ENCODE measurements around the gene MUC4. TPM values are rescaled to one million over a fixed set of nuclear protein-coding genes. Genes with fewer than 3 reads are reported as not detected.

Gene MUC4
- total and polyA plus RNA-seq, 12 donors = 0.03 to 0.17 (median 0.09) TPM; not detected in 6

DNA sequence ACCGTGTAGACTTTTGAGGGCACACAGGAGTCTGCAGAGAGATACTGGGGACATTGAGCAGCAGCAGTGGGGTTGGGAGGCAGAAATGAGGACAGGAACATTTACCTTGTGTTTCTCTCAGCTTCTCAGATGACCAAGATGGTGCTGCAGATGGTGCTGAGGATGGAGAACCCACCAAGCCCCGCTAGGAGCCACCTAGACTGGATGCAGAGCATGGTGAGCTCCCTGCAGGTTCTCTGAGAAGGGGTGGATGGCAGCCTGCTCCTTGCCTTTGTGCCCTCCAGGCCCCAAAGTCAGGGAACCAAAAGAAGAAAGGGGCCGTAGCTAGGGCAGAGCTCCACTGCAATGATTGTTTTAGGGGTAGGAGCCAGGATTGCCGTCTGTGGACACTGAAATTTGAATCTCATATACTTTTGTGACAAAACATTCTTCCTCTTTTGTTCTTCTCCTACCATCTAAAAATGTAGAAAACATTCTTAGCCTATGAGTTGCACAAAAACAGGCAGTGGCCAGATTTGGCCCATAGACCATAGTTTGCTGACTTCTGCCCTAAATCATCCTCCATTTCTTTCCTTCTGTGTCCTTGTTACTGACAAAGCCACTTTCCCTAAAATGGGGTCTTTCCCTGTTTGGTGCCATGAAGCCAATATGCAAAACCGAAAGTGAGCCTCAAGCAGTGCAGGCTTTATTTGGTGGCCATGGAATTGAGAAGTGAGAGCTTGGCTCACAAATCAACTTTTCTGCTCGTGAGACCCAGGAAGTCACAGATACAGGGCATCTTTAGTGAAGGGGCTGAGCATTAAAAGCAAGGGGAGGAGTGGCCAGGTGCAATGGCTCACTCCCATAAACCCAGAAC is 102.9 kb downstream of the MUC4 start:
- H3K4me1 ChIP-seq (replicated peaks in 1 of 2) = no peaks in the 10 kb centered on the region
- H3K27ac ChIP-seq = no peak overlapping the region
- WGBS, 4 donors = 77 to 96% (median 93%) methylated on average over 5 to 6 of the region's 6 CpGs
- peak in 1 of 7 donors; percentile 5 for DNase-seq
- peaks cover 0 to 16% of the 10 kb centered on the region in 2 donors for H3K36me3 ChIP-seq (replicated peaks in 1 of 2)
- TF ChIP-seq POLR2A (IDR thresholded peaks at IDR 0.05) = no peak
- no peak for TF ChIP-seq CTCF (IDR thresholded peaks at IDR 0.05)
- intact Hi-C loops (cut with DNase I) = no loop called here
- H3K27me3 ChIP-seq = no peaks in the 10 kb centered on the region
- no peaks in the 10 kb centered on the region for H3K9me3 ChIP-seq (replicated peaks in 1 of 3)
- no peak overlapping the region for H3K4me3 ChIP-seq

DNA sequence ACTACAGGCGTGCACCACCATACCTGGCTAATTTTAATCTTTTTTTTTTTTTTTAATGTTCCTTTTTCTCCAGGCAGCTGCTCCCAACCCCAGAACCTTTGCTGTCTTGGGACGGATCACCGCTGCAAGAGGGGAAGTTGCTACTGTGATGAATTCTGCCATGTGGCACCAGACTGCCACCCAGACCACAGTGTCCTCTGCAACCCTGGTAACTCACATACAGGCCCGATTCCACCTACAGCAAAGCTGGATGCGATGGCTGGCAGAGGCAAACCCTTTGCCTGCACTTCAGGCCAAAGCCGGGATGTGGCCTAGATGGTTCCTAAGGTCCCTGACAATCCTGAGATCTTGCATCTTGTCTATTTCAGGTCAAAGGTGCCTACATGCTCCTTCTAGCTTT is 103.7 kb downstream of the MUC4 start:
- no peak overlapping the region for H3K27ac ChIP-seq
- H3K36me3 ChIP-seq (replicated peaks in 1 of 2) = peaks cover 0 to 16% of the 10 kb centered on the region in 2 donors
- no peaks in the 10 kb centered on the region for H3K9me3 ChIP-seq (replicated peaks in 1 of 3)
- no peaks in the 10 kb centered on the region for H3K27me3 ChIP-seq
- TF ChIP-seq CTCF (IDR thresholded peaks at IDR 0.05) (no peak), POLR2A (IDR thresholded peaks at IDR 0.05) (no peak)
- 78 to 100% (median 84%) methylated on average over 1 to 6 of the region's 6 CpGs for WGBS, 4 donors
- intact Hi-C loops (cut with DNase I) = no loop called here
- no peak overlapping the region for H3K4me3 ChIP-seq
- peak in 1 of 7 donors; percentile 11 for DNase-seq
- no peaks in the 10 kb centered on the region for H3K4me1 ChIP-seq (replicated peaks in 1 of 2)

DNA sequence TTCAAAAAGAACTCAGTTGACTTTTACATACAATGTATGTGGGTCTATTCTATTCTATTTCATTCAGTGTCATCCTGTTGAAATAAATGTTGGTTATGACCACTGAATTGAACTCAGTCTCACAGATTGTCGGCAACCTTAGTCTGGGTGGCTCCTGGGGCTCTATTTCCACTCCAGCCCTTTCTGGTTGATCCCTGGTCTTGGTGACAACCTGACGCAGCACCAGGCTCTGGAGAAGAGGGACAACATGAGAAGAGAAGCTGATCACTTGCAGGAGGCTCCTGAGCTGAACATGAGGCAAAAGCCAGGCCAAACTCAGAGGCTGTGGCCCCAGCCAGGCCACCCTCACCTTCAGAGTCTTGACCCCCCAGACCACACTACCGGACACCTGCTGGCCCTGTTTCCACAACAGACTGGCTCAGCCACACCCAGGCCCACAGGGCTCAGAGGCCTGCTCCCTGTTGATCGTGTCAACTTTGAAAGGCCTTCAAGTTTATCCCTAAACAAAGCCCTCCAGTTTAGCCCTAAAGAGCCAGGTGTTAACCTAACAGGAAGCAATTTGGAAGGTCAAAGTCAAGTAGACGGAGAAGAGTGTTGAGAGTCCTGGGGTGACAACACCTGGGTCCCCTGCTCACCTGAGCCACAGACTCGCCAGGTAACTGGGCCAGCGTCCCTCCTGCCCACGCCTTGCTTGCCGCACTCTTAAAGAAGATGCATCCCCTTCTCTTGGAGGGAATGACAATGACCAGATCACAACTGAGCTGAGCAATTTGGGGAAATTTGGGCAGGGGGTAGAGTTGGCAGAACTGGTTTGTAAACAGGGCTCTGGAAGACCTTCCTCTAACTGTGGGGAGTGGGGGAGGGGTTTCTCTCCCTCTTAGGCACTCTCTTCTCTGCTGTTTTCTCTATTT is 106.4 kb downstream of the MUC4 start:
- Histone ChIP-seq H3K27ac (no peak overlapping the region), H3K27me3 (no peaks in the 10 kb centered on the region), H3K9me3 (replicated peaks in 1 of 3) (no peaks in the 10 kb centered on the region), H3K4me3 (no peak overlapping the region), H3K4me1 (replicated peaks in 1 of 2) (no peaks in the 10 kb centered on the region), H3K36me3 (replicated peaks in 1 of 2) (peaks cover 0 to 5% of the 10 kb centered on the region in 2 donors)
- intact Hi-C loops (cut with DNase I) = no loop called here
- TF ChIP-seq POLR2A (IDR thresholded peaks at IDR 0.05) = no peak
- TF ChIP-seq CTCF (IDR thresholded peaks at IDR 0.05) = no peak
- no peak for DNase-seq
- WGBS, 4 donors = 90 to 95% (median 91%) methylated on average over 6 to 9 of the region's 9 CpGs

DNA sequence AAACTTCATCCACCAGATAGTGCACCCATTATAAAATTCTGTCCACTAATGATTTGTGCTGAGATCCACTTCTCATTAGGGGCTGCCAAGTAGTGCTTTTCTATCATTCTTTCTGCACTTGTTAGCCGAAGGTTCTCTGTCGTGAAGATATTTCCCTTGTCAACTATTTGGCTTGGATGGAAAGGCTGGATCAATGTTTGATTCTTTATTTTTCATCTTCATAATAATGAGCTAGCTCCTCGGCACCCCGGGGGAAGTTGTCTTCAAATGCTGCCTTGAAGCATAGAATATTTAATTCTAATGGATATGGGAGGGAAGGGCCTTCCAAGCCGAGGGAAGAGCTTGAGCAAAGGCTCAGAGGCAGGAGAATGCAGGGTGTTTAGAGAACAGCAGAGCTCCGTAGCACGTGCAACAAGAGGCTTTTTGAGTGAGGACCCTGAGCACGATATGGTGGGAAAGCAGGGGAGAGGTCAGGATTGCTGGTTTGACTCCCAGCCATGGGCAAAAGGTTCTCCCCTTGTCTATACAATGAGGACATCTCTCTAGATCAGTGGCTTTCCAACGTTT is 107.2 kb downstream of the MUC4 start:
- WGBS, 4 donors = 63 to 81% (median 66%) methylated on average over 9 of the region's 9 CpGs
- no peaks in the 10 kb centered on the region for H3K9me3 ChIP-seq (replicated peaks in 1 of 3)
- no peaks in the 10 kb centered on the region for H3K27me3 ChIP-seq
- no peak overlapping the region for H3K27ac ChIP-seq
- intact Hi-C loops (cut with DNase I) = no loop called here
- H3K36me3 ChIP-seq (replicated peaks in 1 of 2) = peaks cover 0 to 5% of the 10 kb centered on the region in 2 donors
- TF ChIP-seq POLR2A (IDR thresholded peaks at IDR 0.05) (no peak), CTCF (IDR thresholded peaks at IDR 0.05) (no peak)
- H3K4me3 ChIP-seq = no peak overlapping the region
- no peaks in the 10 kb centered on the region for H3K4me1 ChIP-seq (replicated peaks in 1 of 2)
- no peak for DNase-seq
